GM18867 (cell line): Measurements from ENCODE around the gene TBX2.

ENCODE experiments used
- ATAC-seq: cut with Tn5 transposase; IDR thresholded peaks from one replicate; pipeline ENCODE4 v1.9.1; 2021; ENCODE audit warnings: mild to moderate bottlenecking, moderate library complexity; ENCODE audit not compliant: unreplicated experiment

TBX2 gene

GRCh38 chr17:61368049-61368831 is 31.4 kb upstream of the TBX2 start:
- no peak for ATAC-seq

- no peak for ATAC-seq
Measured at GRCh38 chr17:61368832-61369450, 30.7 kb upstream of the TBX2 start.

- ATAC-seq, result no peak
Measured at GRCh38 chr17:61369751-61370150, 29.9 kb upstream of the TBX2 start.

- no peak for ATAC-seq
Measured at GRCh38 chr17:61371179-61371578, 28.5 kb upstream of the TBX2 start.

- ATAC-seq, result no peak
Measured at GRCh38 chr17:61371606-61372005, 28.0 kb upstream of the TBX2 start.

- ATAC-seq, result no peak
Measured at GRCh38 chr17:61372436-61372835, 27.2 kb upstream of the TBX2 start.

- no peak for ATAC-seq
Measured at GRCh38 chr17:61376931-61377838, 22.5 kb upstream of the TBX2 start.

GRCh38 chr17:61378658-61379456 is 20.8 kb upstream of the TBX2 start:
- no peak for ATAC-seq

- no peak for ATAC-seq
Measured at GRCh38 chr17:61379457-61380216, 20.0 kb upstream of the TBX2 start.

- no peak for ATAC-seq
Measured at GRCh38 chr17:61380217-61380835, 19.3 kb upstream of the TBX2 start.

GRCh38 chr17:61380836-61381525 is 18.7 kb upstream of the TBX2 start:
- ATAC-seq, result no peak

- ATAC-seq, result no peak
Measured at GRCh38 chr17:61381537-61381936, 18.1 kb upstream of the TBX2 start.

- ATAC-seq, result no peak
Measured at GRCh38 chr17:61382796-61383688, 16.6 kb upstream of the TBX2 start.

GRCh38 chr17:61383689-61384201 is 15.9 kb upstream of the TBX2 start:
- ATAC-seq, result no peak

GRCh38 chr17:61384354-61384691 is 15.3 kb upstream of the TBX2 start:
- ATAC-seq, result no peak

GRCh38 chr17:61384692-61385576 is 14.7 kb upstream of the TBX2 start:
- no peak for ATAC-seq
